HG02623 (cell line): ENCODE results near the gene ISLR2.

ENCODE experiments used
- ATAC-seq: cut with Tn5 transposase; IDR thresholded peaks from one replicate; pipeline ENCODE4 v1.9.1; 2021; ENCODE audit warnings: moderate library complexity; ENCODE audit not compliant: unreplicated experiment

The ISLR2 gene

DNA sequence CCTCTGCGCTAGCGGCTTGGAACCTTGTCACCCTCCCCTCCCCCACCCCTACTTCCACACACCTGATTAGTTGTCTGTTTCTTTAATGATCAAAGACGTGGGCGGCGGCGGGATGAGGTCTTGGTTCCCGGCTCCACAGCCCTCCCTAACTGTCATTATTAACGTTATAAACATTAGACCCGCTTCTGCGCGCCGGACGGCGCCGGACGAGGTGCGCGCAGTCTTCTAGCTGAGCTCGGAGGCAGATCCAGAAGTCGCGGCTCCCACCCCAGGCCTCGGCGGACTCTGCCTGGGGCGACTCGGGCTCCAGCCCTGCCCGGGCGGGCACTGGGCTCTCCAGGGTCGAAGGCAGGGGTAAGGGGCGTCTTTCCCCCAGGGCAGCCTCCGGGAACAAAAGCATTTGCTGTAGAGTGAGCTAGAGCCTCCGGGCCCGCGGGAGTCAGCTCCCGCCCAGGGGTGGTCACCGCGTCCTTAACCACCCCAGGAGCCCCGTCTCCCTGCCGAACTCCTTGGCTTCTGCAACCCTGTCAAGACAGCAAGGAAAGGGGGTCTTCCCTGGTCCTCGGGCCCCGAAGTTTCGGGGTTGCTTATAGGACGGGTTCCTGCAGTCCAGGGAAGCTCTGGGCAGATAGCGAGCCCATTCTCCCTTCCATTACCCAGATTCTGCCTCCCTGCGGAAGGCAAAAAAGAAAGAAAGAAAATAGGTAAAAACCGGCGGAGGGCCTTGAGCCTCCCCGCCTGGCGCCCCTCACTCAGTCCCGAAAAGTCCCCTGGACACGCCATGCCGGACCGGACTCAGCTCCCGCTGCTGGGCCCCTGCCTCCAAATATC lies 2.2 kb upstream of the ISLR2 start:
- ATAC-seq = no peak

DNA sequence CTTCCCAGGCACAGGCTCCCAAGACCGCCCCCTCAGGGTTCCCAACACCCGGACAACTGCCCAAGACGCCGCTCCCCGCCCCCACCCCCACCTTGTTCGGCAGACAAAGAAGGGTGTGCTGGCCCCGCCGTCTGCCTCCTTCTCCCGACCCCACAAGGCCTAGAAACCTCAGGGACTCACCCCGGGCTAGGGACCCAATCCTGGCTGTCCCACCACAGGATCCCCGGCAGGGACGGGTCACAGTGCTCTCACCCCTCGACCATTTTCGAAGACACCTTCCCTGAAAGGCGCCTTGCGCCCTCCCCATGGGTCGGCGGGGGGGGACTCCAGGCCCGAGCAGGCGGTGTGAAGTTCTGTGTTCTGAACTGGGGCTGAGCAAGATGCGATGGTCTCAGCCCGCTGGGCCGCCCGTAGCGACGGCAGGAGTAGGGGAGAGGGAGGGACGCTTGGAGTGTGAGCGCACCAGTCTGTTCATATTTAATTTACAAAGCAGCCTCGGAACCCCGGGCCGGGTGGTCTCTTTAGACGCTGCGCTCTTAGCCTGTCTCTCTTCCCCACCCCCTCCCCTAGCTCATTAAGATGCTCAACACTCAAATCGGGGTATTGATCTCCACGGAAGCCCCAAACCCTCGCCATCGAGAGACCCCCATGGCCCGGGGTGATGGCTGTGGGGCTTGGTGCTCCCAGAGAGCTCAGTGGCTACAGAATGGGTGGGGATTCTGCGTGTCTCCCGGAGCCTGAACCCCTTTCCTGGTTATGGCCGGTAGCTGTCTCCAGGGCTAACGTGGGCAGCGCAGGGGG lies 1.4 kb upstream of the ISLR2 start:
- no peak for ATAC-seq

DNA sequence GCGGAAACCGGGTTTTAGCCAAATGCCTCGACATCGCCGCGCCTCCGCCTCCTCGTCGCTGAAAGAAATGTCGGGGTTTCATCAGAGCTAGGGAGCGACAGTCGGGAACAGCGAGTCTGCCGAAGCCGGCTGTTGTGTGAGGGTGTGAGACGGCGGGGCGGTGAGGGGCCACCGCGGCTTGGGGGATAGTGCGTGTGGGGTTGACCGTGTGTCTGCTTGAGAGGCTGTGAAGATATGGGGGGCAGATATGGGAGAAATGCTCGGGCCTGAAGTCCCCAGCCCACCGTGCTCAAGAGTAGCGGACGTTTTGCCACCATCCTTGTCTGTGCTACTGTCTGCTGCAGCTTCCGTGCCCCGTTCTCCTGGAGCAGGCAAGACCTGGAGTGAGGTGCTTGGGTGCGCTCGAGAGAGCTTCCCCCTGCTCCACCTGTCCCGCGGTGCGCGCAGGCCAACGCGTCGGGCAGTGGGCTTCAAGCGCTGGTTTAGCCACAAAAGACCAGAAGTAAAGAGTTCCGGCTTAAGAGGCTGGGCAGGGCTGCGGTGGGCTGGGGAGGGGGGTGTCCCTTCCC lies 716 bp upstream of the ISLR2 start:
- ATAC-seq = no peak

GRCh38 chr15:74130849-74131627 lies 652 bp downstream of the ISLR2 start:
- ATAC-seq = no peak

GRCh38 chr15:74131628-74132413 lies 1.4 kb downstream of the ISLR2 start:
- ATAC-seq = no peak

- ATAC-seq = no peak
These were observed 2.6 kb downstream of the ISLR2 start for GRCh38 chr15:74132681-74133651.

GRCh38 chr15:74133694-74134386 lies 3.5 kb downstream of the ISLR2 start:
- ATAC-seq = no peak

- no peak for ATAC-seq
These were observed 4.1 kb downstream of the ISLR2 start for GRCh38 chr15:74134387-74135027.

- ATAC-seq = no peak
These were observed 4.7 kb downstream of the ISLR2 start for GRCh38 chr15:74135041-74135565.

- no peak for ATAC-seq
These were observed 6.1 kb downstream of the ISLR2 start for GRCh38 chr15:74136540-74136813.

DNA sequence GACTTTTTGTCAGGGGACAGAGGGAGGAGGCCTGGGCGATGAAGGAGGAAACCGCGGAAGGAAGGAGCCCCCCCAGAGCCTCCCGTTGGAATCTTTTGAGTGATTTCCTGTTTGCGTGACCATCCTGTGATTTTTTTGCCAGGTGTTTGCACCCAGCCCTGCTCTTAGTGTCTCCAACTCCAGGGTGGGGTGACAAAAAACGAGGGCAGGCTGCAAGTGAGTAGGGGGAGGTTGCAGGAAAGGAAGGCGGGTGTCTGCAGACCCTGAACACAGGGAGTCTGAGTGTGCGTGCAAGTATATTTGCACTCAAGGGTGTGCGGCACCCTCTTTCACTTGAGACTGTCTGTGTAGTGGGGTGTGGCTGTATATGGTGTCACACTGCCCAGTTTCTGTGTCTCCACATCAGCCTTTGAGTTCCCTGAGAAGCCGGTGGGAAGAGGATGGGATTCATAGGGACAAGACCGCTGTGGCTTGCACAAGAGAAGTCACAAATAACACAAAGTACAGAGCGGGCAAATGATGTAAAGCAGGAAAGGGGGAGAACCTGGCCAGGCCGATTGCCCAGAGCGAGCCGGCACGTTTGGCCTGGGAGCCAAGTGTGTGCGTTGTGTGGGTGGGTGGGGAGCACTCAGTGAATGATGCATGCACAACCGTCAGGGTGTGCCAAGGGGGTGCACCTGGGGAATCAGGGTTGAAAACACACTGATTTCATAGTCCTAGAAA lies 6.6 kb downstream of the ISLR2 start:
- ATAC-seq = no peak

GRCh38 chr15:74137537-74137894 lies 7.1 kb downstream of the ISLR2 start:
- no peak for ATAC-seq

- no peak for ATAC-seq
These were observed 8.3 kb downstream of the ISLR2 start for GRCh38 chr15:74138642-74139041.

DNA sequence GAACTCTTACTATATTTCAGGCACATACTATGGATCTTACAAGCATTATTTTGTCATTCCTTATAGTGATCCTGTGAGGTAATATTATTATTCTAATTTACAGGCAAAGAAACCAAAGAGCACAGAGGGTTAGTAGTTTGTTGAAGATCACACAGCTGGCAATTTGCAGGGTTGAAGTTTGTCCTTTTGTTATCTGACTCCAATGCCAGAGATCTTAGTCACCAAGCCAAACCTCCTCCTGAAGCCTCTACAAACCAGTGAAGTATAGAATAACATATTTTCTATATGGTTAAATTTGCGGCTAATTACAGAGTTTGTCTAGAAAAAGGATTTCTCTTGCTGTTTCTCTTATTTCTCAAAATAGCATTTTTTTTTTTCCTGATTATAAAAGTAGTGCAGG lies 11.2 kb downstream of the ISLR2 start:
- no peak for ATAC-seq

DNA sequence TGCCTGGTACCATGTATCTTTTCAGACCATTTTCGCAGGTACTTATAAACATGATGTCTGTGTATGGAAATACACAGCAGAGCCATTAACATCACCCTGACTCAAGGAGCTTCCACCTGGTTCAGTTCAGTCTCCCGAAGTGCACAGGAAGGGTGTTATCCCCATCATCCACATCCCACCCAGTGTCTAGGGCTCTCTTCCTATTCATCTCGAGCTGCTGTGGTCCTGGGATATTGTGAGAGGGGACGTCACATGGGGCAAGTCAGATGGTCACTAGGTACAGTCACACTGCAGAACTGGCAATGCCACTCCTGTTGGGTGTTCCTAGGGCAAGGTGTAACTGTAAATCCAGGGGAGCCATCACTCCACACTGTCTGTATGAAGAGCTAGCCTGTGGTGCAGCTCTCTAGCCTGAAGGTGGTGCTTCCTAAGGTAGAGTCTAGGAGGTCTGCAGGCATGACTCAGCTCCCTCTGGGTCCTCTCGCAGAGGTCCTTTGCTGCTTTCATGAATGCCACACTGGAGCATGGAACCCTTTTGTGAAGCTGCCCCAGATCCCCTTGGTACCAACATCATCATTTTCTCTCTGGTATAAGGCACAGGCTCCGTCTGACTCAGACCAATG lies 13.9 kb downstream of the ISLR2 start:
- ATAC-seq = no peak

- no peak for ATAC-seq
These were observed 16.0 kb downstream of the ISLR2 start for GRCh38 chr15:74146277-74146800.

DNA sequence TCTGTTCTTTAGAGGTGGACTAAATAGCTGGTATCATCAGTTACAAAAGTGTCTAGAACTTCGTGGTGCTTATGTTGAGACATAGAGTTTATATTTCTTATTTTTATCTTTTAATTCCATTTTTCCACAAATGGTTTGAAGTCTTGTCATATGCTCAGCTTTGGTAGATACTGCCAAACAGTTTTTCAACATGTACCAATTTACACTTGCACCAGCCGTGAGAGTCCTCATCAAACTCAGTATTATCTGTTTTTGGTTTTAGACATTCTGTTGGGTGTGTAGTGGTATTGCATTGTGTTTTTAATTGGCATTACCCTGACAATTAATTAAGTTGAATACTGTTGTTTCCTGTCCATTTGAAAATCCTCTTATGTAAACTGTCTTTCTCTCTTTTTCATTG lies 16.7 kb downstream of the ISLR2 start:
- no peak for ATAC-seq
